ENCODE measurements around the gene SP100.

Gene SP100

GRCh38 chr2:230564805-230565779 lies 149.1 kb downstream of the SP100 start:
- no peak for DNase-seq

DNA sequence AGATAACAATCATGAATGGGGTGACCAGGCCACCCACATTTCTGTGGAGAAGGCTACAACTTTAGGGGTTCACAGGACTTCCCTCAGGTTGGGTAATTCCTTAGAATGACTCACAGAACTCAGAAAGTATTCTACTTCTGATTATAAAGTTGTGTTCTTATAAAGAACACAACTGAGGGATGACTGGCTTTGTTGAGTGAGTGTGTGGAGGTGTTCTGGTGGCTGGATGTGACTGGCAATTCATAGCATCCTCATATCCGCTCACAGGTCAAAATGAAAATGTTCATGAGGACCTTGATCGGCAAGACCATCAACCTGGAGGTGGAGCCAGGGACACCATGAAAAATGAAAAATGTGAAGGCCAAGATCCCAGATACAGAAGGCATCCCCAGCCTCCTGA lies 153.3 kb downstream of the SP100 start:
- no peak for DNase-seq

GRCh38 chr2:230570987-230571386 lies 155.0 kb downstream of the SP100 start:
- DNase-seq: no peak

DNA sequence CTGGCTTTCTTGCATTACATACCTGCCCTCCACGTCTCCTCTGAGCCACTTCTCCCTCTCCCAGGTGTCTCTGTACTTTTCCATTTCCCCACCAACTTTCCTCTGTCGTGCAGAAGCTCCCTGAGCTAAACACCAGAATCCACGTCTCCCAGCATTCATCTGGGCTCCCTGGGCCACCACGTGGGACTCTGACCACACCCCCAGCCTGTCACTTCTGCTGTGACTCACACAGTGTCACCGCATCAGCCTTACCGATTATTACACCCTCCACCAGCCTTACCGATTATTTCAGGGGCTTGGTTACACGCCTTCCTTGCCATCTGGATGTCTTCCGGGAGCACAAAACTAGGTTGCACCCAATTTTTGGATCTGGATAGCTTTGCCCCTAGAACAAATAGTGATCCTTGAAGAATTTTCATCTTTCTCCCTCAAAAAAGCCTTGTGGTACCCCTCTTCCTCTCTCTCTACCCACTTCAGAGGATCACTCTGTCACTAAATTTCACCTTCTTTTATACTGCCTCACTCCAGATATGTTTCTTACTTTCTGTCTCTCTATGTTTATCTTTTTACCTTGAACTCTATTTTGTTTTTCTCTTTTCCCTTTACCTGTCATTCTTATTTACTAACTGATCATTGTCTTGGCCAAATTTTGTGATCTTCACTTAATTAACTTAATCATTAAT lies 159.8 kb downstream of the SP100 start:
- DNase-seq: no peak

GRCh38 chr2:230577114-230577513 lies 161.1 kb downstream of the SP100 start:
- no peak for DNase-seq

DNA sequence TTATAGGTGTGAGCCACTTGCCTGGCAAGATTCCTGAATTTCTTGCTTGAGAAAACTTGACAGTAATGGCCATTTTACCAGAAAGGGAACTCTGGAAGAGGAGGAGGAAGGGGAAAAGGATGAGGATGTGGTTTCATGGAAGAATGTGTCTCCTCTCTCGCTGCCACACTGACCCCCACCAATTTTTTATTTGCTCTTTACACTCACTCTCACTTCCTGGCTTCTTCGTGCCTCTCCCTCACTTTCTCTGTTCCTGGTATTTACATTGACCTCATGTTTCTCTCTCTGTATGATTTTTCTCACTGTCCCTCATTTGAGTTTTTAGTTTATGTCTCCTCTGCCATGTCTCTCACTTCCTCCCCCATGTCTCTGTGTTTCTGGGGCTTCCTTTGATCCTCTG lies 162.1 kb downstream of the SP100 start:
- DNase-seq: no peak

DNA sequence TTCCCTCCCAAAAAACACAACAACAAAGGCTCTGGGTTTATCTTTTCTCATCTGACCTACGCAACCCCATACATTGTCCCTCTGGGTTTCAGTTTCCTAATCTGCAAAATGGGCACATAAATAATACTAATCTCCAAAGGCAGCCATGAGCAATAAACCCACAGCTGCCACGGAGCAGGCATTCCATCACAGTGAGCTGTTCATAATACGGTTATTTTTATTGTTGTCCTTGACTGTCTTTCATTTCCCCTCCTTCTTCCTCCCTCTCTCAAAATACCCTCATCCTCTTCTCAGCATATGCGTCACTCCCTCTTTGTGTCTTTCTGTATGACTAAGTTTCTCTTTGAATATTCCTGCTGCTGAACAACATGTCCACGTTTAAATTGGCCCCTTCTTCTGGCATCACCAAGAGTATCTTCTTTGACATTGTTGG lies 166.9 kb downstream of the SP100 start:
- DNase-seq: no peak

DNA sequence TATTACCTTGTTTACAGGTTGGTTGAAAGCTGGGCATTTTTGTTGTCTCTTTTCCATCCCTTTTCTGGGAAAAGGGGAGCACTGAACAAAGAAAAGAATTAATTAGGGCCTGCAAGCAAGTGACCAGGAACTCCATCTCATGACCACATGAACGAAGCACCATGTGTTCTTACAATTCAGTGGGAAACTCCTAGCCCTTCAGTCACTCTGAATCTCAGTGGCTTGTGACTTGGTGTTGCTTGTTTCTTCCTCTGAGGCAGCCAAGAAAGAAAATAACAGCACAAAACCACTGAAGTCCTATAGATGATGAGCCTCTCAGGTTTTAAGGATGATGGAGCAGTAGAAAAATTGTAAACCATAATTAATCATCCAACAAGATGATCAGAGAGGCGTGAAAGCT lies 167.6 kb downstream of the SP100 start:
- no peak for DNase-seq

- DNase-seq: no peak
Observed at GRCh38 chr2:230586328-230586982, 170.5 kb downstream of the SP100 start.

- DNase-seq: no peak
Observed at GRCh38 chr2:230589025-230589424, 173.0 kb downstream of the SP100 start.

- DNase-seq: no peak
Observed at GRCh38 chr2:230589497-230590015, 173.6 kb downstream of the SP100 start.

DNA sequence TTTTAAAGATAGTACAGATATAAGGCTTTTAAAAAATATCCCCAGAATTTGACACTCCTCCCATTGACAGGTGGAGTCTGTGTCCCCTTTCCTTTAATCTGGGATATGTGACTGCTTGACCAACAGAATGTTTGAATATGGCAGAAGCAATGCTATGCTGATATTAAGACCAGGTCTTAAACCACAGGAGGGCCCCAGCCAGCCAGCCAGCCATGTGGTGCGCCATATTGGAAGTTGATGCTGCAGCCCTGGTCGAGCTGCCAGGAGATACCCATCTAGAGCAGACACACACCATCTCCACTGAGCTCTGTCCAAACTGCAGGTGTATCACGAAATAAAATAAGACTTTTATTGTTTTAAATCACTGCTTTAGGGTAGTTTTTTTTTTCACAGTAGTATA lies 174.3 kb downstream of the SP100 start:
- no peak for DNase-seq

- no peak for DNase-seq
Observed at GRCh38 chr2:230591850-230592249, 175.8 kb downstream of the SP100 start.

DNA sequence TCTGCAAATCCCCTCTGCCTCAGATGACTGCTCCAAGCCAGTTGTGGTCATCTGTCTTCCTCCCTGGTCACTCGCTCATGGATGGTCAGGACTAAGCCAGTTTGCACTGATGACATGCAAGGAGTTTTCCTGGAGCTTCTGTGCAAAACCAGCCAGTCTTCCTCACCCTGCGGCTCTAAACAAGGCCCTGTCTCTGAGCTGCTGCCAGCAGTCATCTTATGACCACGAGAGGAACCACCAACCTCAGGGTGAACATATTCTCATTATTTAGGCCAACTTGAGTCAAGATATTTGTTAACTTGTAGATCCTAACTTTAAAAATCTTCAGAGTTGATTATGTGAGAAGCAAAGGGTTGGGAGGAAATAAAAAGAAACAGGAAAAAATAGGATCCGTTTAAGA lies 176.8 kb downstream of the SP100 start:
- DNase-seq: no peak

Measured in islet precursor cell (in vitro differentiated cells).